ENCODE results near the gene FGGY.
"Not testable (repeated sequence)": the region's sequence is repeated elsewhere in the genome, so short reads cannot be mapped to it uniquely, and the experiment has no call there.

FGGY gene

DNA sequence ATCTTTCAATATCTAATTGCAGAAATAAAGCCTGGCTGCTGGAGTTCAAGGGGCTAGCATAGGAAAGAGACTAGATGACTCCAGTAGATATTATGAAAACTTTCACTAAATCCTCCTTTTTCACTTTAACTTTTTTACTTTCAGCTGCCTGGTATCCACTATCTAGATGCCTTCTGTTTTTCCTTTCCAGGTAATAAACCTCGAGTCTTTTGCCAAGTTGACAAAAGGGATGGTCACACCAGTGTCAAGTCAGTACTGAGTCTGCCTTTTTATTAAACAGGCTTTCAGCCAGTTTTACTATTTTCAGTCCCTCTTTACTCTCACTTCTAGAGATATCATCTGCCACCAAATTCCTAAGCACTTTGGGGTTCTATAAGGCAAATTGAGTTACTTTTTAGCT lies 195.6 kb downstream of the FGGY start:
- DNase-seq = no peak

DNA sequence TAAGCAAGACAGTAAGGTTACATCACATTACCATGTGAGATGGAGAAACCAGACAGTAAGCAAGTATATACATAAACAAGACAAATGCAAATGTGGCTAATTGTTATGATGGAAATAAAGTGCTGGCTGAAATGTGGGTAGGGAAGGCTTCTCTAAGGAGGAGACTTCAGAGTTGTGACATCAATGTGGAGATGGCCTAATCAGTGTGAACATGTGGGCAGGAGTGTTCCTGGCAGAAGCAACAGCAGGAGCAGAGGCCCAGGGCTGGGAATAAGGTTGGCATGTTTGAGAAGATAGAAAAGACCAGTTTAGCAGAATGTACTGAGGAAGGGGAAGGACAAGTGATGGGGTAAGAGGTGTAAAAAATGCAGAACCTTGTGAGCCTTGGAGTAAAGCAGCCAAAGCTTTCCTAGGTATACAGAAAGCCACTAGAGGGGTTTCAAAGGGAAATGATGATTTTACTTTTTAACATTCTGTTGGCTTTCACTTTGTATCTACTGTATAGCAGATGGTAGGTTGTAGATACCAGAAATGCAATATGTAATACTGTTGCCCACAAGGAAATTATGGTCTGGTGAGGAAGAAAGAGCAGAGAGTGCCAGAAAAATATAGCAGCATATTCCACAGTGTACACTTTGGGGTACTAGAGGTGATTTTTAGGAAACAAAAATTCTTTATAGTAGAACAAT lies 197.4 kb downstream of the FGGY start:
- no peak for DNase-seq

- DNase-seq = not testable (repeated sequence)
Measured at GRCh38 chr1:59496156-59496555, 199.3 kb downstream of the FGGY start.

- no peak for DNase-seq
Measured at GRCh38 chr1:59497616-59498015, 200.7 kb downstream of the FGGY start.

DNA sequence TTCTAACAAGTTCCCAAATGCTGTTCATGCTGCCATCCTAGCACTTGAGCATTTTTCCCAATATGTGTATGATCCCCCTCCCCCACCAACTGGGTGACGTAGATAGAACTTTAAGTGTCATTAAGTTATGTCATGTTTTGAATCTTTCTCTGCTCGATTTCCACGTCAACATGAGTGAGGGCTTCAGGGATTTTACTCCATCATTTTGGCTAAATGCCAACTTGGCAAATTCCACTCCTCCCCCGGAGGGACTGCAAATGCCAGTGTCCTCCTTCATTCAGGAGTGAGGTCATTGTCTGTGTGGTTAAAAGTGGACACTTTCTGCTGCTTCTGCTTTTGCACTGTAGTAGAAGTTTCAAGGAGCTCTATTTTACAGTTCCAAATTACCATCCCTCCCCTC lies 201.7 kb downstream of the FGGY start:
- no peak for DNase-seq

DNA sequence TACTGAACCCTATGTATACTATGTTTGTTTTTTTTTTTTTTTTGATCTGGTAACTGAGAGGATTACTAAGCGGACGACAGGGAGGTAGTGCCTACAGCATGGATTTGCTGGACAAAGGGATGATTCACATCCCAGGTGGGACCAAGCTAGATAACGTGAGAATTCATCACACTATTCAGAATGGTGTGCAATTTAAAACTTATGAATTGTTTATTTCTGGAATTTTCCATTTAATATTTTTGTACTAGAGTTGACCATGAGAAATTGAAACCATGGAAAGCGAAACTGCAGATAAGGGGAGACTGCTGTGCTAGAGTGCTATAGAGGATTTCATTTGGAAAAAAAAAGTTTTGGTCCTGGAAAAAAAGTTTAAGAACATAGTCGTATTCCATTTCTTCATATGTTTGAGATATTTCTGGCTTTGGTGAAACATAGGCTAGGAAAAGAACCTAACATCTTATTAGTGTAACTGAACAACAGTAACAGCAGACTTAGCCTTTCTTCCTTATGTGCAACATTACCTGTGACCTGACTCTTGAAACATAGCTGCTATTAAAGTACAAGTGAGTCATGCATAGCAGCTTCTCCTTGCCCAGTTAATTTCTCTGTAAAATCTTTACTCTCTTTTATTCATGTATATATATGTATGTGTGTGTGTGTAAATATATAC lies 202.5 kb downstream of the FGGY start:
- no peak for DNase-seq

DNA sequence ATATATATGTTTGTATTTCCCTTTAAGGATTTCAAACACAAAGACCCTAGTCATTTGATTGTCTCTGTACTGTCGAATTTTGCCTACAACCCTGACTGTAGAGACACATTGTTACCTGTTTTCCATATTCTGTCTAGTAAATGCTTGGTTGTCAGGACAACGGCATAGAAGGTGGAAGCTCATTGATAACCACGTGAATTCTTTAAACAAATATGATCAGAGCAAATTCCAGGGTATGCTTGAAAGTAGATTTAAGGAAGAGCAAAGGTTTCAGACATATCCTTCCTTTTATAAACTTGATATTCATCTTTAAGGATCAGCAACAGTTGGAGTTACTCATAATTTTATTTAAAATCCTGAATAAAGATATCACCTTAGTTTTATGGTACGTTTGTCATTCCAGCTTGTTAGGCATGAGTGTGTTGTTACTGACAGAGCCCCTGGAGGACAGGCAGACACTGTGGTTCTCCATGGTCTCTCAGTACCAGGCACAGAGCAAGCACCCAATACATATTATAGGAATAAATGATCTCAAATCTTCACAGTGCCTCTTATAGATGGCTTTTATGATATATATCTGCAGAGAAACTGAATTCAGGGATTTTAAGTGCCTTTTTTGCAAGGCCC lies 203.2 kb downstream of the FGGY start:
- DNase-seq = peak; percentile 91

- no peak for DNase-seq
Measured at GRCh38 chr1:59500950-59501742, 204.3 kb downstream of the FGGY start.

DNA sequence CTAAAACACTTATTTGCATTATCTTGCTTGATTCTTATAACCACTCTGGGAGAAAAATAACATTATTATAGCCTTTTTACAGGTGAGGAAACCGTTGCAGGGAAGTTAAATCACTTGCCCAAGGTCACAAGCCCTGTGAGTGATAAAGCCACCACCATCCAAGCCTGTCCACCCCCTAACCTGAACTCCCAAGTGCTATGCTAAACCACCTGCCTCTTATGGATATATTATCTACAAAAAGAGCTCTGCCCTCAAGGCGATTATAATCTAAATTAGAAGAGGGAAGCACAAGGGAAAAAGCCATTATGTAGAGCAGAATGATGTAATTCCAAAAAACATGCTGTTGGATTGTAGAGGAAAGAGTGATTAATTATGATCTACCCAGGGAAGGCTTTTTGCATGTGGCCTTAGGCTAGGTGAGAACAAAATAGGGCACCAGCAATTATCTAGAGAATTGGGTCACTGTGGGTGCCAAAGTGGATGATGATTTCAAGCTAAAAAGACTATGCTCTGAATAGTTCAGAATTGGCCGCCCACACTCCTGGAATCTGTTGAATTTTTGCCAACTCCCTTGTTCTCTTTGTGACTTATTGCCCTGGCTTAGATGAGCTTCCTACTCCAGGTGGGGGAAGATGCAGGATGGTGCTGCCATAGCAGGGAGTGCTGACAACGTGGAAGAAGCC lies 205.3 kb downstream of the FGGY start:
- no peak for DNase-seq

DNA sequence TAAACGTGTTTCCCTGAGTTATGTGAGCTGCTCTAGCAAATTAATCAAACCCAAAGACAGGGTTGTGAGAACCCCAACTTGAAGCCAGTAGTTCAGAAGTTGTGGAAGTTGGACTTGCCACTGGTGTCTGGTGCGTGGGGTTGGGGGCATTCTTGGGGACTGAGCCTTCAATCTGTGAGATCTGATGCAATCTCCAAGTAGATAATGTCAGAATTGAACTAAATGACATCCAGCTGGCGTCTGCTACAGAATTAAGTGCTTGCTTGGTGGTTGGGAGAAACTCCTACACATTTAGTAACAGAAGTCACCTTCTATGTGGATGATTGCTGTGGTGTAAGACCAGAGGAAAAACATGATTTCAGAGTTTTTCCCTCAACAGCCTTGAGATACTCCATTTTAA lies 207.4 kb downstream of the FGGY start:
- DNase-seq = no peak

DNA sequence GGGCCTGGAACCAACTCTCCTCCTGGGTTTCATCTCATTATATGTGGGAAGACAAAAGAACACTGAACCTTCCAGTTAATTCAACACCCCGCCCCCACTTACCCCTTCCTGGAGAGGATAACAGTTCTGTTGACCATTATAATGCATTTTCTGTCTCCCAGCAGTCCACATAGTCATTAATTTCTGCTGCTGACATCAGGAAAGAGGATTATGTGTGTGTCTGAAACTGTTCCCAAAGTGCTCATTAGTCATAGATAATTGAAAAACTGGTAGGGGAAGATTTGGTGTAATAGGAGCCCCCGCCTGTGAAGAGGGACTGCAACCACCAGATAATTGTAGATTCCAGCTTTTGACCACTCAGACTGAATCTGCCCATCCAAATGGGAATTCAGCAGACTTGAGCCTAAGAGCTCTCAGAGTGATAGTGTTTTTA lies 208.7 kb downstream of the FGGY start:
- DNase-seq = no peak

DNA sequence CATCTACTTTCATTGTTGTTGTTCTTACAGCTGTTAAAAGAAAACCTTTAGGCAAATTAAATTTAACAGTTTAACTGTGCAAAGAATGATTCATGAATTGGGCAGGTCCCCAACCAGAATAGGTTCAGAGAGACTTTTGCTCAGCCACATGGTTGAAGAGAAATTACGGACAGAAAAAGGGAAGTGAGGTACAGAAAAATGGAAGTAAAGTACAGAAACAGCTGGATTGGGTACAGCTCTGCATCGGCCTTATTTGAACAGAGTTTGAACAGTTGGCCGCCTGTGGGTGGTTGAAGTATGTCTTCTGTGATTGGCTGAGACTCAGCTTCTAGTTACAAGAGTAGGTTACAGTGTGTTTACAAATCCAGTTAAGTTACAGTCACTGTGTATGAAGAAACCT lies 210.1 kb downstream of the FGGY start:
- no peak for DNase-seq

DNA sequence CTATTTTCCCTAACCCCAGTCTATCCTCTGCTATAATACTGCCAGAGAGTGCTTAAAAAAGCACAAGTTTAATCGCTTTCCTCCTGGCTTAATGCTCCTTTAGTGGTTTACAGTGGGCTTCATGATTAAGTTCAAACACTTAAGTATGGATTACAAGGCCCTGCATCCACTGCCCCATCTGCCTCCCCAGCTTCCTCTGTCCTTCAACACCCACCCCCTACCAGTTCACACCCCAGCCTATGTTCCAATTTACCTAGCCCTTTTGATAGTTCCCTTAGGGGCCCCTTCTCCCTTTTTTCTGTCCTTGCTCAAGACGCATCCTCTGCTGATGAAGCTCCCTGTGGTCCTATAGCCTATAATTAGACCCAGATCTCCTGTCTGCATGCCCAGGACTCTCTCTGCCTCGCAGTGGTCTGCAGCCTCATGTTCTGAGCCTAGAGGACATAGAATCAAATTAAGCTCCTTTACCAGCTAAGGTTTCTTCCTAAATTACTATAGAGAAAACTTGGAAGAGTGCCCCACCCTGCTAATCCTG lies 212.5 kb downstream of the FGGY start:
- DNase-seq = no peak

DNA sequence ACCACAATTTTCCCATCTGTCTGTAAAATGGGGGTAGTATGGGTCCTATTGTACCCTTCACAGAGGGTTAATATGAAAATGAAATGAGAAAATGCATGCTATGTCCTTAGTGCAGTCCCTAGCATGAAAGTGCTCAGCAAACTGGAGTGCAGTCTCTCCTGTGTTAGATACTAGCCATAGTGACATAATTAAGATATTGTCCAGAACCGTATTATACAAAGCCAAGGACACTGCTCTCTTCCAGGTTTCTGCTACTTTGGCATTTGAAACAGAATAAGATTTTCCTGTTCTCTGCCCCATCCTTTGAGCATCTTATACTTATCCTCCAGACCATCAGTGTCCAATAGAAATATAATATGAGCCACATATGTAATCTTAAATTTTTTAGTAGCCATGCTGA lies 213.4 kb downstream of the FGGY start:
- DNase-seq = no peak

- no peak for DNase-seq
Measured at GRCh38 chr1:59511476-59512465, 214.9 kb downstream of the FGGY start.

DNA sequence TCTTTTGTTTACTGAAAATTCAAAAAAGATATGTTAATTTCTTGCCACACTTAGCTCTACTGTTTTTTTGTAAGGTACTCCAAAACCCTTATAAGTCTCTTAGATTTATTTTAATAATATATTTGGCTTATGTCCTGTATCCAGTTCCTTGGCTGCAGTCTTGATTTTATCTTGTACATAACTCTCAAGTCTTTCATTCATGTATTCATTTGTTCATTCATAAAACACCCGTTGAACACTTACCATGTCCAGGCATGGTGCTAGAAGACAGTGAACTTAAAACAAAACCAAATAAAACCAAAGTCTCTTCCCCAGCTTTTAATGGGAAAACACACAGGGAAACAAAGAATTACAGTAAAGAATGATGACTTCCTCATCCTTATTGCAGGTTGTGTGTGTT lies 215.8 kb downstream of the FGGY start:
- DNase-seq = no peak

- DNase-seq = peak; percentile 37
Measured at GRCh38 chr1:59514061-59514909, 217.4 kb downstream of the FGGY start.

- no peak for DNase-seq
Measured at GRCh38 chr1:59516881-59517280, 220.0 kb downstream of the FGGY start.

GRCh38 chr1:59520194-59520593 lies 223.3 kb downstream of the FGGY start:
- no peak for DNase-seq

GRCh38 chr1:59520827-59521418 lies 224.0 kb downstream of the FGGY start:
- no peak for DNase-seq

Data from NCI-H526 treated with DMSO at 0.1 percent for 48 hours (cell line).